Endothelial cell of umbilical vein (primary cell): ENCODE results near the gene PRDM16. TPM values are rescaled to one million over a fixed set of nuclear protein-coding genes. Genes with fewer than 3 reads are reported as not detected.

Source experiments
- BruUV-seq: library from RNA; stranded (reverse); fragments of 400-500 nt; replicated peaks from 2 replicates; lab custom pipeline; 2021; lab: Mats Ljungman, UMichigan
- CTCF ChIA-PET: fragments of 300-600, 350-600 bp; sonication (Branson Sonifier 250); formaldehyde crosslinking; loops from one replicate; lab custom pipeline; 2021; ENCODE audit warnings: antibody characterized with exemption, inconsistent platforms; lab: Charles Lee
- POLR2A ChIA-PET: fragments of 300-600, 350-600 bp; sonication (Branson Sonifier 250); formaldehyde crosslinking; loops from one replicate; lab custom pipeline; 2021; ENCODE audit warnings: antibody characterized with exemption, inconsistent platforms; lab: Charles Lee
- DNase-seq: peaks from one replicate; pipeline ENCODE4 v3.0.0-alpha.2; 2011; ENCODE audit warnings: low read depth, low spot score
- FAIRE-seq: peaks from 2 replicates; lab custom pipeline; 2011; peaks lifted over from hg19 to GRCh38; lab: Jason Lieb, UNC
- H2AFZ ChIP-seq: 2 replicates; pipeline ENCODE4 v1.6.0; 2012; ENCODE audit warnings: low read depth, low read length, control low read depth, inconsistent platforms
- H3K27ac ChIP-seq: 2 replicates; pipeline ENCODE4 v1.5.1; 2011; ENCODE audit warnings: low read depth, mild to moderate bottlenecking, control low read depth, low read length, moderate library complexity; ENCODE audit not compliant: insufficient read depth
- H3K27me3 ChIP-seq, 2 experiments: 2 replicates each; pipeline versions ENCODE4 v1.6.0 to v1.6.1; 2011; ENCODE audit warnings: low read length in 2 of 2, mixed read lengths in 1 of 2; ENCODE audit not compliant: control insufficient read depth in 2 of 2, insufficient read depth in 2 of 2
- H3K36me3 ChIP-seq, 2 experiments: 2 replicates in 1 of 2; 3 replicates in 1 of 2; pipeline ENCODE4 v1.5.1; 2011; ENCODE audit warnings: low read length in 2 of 2, mild to moderate bottlenecking in 1 of 2, moderate library complexity in 1 of 2; ENCODE audit not compliant: control insufficient read depth in 2 of 2, insufficient read depth in 2 of 2; ENCODE audit errors: extremely low read depth in 1 of 2
- H3K4me1 ChIP-seq: 3 replicates; pipeline ENCODE4 v1.5.1; 2011; ENCODE audit warnings: mild to moderate bottlenecking, low read length; ENCODE audit not compliant: control insufficient read depth, insufficient read depth; ENCODE audit errors: extremely low read depth
- H3K4me2 ChIP-seq: 2 replicates; pipeline ENCODE4 v1.6.1; 2011; ENCODE audit warnings: low read length, control low read depth, mixed read lengths; ENCODE audit not compliant: insufficient read depth
- H3K4me3 ChIP-seq, 3 experiments: fragments of 200-600 bp in 1 of 3; sonication (generic), shearing (Covaris generic) in 1 of 3; replicated peaks in 1 of 3; 2 replicates each; pipeline ENCODE4 v1.5.1; 2011 to 2016; ENCODE audit warnings: control low read depth in 3 of 3, low read length in 3 of 3, mild to moderate bottlenecking in 2 of 3, inconsistent platforms in 1 of 3, low read depth in 1 of 3, moderate library complexity in 1 of 3; ENCODE audit not compliant: insufficient read depth in 1 of 3
- H3K79me2 ChIP-seq: 2 replicates; pipeline ENCODE4 v1.6.0; 2012; ENCODE audit warnings: low read length, inconsistent platforms; ENCODE audit not compliant: control insufficient read depth, insufficient read depth
- H3K9ac ChIP-seq: replicated peaks from 2 replicates; pipeline ENCODE3; 2011; ENCODE audit warnings: low read length, control low read depth; ENCODE audit not compliant: insufficient read depth; ENCODE audit errors: extremely low read depth
- H3K9me1 ChIP-seq: replicated peaks from 3 replicates; pipeline ENCODE4 v1.6.0; 2011; ENCODE audit warnings: mild to moderate bottlenecking, low read length; ENCODE audit not compliant: control insufficient read depth, insufficient read depth; ENCODE audit errors: extremely low read depth
- H3K9me3 ChIP-seq: replicated peaks from 2 replicates; pipeline ENCODE4 v1.5.1; 2012; ENCODE audit warnings: low read length, inconsistent platforms; ENCODE audit not compliant: control insufficient read depth, insufficient read depth
- H4K20me1 ChIP-seq: replicated peaks from 2 replicates; pipeline ENCODE3; 2011; ENCODE audit warnings: mild to moderate bottlenecking, low read length; ENCODE audit not compliant: control insufficient read depth, insufficient read depth; ENCODE audit errors: extremely low read depth
- EZH2 ChIP-seq: IDR thresholded peaks from 2 replicates; pipeline ENCODE4 v1.6.1; 2012; ENCODE audit warnings: borderline replicate concordance, low read depth, mild to moderate bottlenecking, moderate library complexity, low read length, inconsistent platforms; ENCODE audit not compliant: severe bottlenecking
- FOS ChIP-seq: IDR thresholded peaks from 2 replicates; pipeline ENCODE4 v1.6.1; 2011; ENCODE audit warnings: mild to moderate bottlenecking, low read length, moderate library complexity, borderline replicate concordance; ENCODE audit not compliant: insufficient read depth
- GATA2 ChIP-seq: IDR thresholded peaks from 2 replicates; pipeline ENCODE4 v1.7.0; 2011; ENCODE audit warnings: low read depth, mild to moderate bottlenecking, moderate library complexity, mixed read lengths, low read length; ENCODE audit not compliant: insufficient read length, insufficient read depth
- JUN ChIP-seq: IDR thresholded peaks from 2 replicates; pipeline ENCODE4 v1.6.1; 2011; ENCODE audit warnings: borderline replicate concordance, low read depth; ENCODE audit not compliant: insufficient read length, insufficient read depth
- MYC ChIP-seq: IDR thresholded peaks from one replicate; pipeline ENCODE4 v1.6.1; 2011; ENCODE audit warnings: mild to moderate bottlenecking, low read depth, low read length
- POLR2A ChIP-seq: IDR thresholded peaks from 2 replicates; pipeline ENCODE4 v1.6.1; 2012; ENCODE audit warnings: low read depth, mild to moderate bottlenecking, control low read depth, low read length
- POLR2AphosphoS5 ChIP-seq: IDR thresholded peaks from 2 replicates; pipeline ENCODE4 v1.6.1; 2012; ENCODE audit warnings: low read depth, mild to moderate bottlenecking, control low read depth, low read length, moderate library complexity; ENCODE audit not compliant: insufficient read depth
- dilution Hi-C: fragments of 300-500 bp; cut with MboI; formaldehyde crosslinking; loops from one replicate; pipeline ENCODE4 v1.15.0; 2019; ENCODE audit warnings: low sequenced_read_pairs; ENCODE audit not compliant: extremely low pct_ligation_motif_present
- intact Hi-C: fragments of 100-400 bp; cut with micrococcal nuclease; formaldehyde crosslinking; loops from one replicate; pipeline ENCODE4 v1.10.0; 2022
- polyA plus RNA-seq, 4 experiments: library from polyadenylated mRNA; depleted of rRNA in 3 of 4; stranded (reverse) in 3 of 4; unstranded in 1 of 4; fragments of >200 nt; gene quantifications; 2 replicates each; pipeline versions ENCODE4 v1.2.1 to v1.2.3, GENCODE V29; 2011 to 2012; ENCODE audit warnings: missing spikeins in 1 of 4
- total RNA-seq: library from RNA; stranded (reverse); gene quantifications from 2 replicates; pipeline ENCODE4 v1.2.3, GENCODE V29; 2021
- TF ChIP-seq, protein P1 (sequence below), 2 donors: IDR thresholded peaks; 1 replicate in 1 of 2; 2 replicates in 1 of 2; pipeline ENCODE4 v1.5.1; 2011; ENCODE audit warnings: low read length in 2 of 2, mild to moderate bottlenecking in 2 of 2, moderate library complexity in 2 of 2, control low read depth in 1 of 2, inconsistent platforms in 1 of 2, low read depth in 1 of 2; ENCODE audit not compliant: insufficient read depth in 1 of 2; ENCODE audit errors: extremely low read depth in 1 of 2
- TF ChIP-seq, protein P2 (sequence below): IDR thresholded peaks from 2 replicates; pipeline ENCODE4 v1.6.1; 2011; ENCODE audit not compliant: insufficient read depth, insufficient read length

PRDM16 gene
- total and polyA plus RNA-seq, 2 donors (not counting 3 experiments of a cell fraction or from before 2014, with no cell fraction given): not detected

DNA sequence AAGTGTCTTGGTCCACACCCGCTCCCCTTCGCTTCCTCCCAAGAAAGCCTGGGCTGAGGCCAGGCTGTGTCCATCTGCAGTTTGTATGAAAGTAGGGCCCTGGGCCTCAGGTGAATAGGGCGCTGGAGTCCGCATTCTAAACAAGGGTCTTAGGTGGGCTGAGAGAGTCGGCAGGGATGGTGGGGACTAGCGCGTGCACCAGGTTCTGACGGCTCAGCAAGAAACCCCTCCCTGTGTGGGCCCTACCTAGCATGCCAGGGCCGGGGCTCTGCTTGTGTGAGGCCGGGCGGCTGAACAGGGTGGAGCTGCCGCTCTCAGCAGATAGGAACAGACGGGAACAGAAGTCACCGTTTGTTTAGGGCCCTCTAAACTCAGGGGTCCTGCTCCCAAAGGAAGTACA lies 46.0 kb upstream of the PRDM16 start:
- H3K9me1 ChIP-seq: no peaks in the 10 kb centered on the region
- H3K79me2 ChIP-seq: no peaks in the 10 kb centered on the region
- POLR2A ChIA-PET: no interaction called here
- no TSS peak for BruUV-seq
- H3K4me2 ChIP-seq: no peak overlapping the region
- TF ChIP-seq POLR2A (no peak), MYC (no peak), FOS (no peak), GATA2 (no peak), JUN (no peak), POLR2AphosphoS5 (no peak), EZH2 (no peak)
- TF ChIP-seq, protein P1, sequence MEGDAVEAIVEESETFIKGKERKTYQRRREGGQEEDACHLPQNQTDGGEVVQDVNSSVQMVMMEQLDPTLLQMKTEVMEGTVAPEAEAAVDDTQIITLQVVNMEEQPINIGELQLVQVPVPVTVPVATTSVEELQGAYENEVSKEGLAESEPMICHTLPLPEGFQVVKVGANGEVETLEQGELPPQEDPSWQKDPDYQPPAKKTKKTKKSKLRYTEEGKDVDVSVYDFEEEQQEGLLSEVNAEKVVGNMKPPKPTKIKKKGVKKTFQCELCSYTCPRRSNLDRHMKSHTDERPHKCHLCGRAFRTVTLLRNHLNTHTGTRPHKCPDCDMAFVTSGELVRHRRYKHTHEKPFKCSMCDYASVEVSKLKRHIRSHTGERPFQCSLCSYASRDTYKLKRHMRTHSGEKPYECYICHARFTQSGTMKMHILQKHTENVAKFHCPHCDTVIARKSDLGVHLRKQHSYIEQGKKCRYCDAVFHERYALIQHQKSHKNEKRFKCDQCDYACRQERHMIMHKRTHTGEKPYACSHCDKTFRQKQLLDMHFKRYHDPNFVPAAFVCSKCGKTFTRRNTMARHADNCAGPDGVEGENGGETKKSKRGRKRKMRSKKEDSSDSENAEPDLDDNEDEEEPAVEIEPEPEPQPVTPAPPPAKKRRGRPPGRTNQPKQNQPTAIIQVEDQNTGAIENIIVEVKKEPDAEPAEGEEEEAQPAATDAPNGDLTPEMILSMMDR (IDR thresholded peaks at IDR 0.05; ENCODE audit: extremely low read depth in 1 of 2, insufficient read depth in 1 of 2, low read depth in 1 of 2, low read length in 2 of 2): no peak
- TF ChIP-seq, protein P2, sequence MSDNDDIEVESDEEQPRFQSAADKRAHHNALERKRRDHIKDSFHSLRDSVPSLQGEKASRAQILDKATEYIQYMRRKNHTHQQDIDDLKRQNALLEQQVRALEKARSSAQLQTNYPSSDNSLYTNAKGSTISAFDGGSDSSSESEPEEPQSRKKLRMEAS: no peak
- H3K4me3 ChIP-seq: no peak overlapping the region
- FAIRE-seq (no peak), DNase-seq (no peak)
- dilution Hi-C loops: no loop called here
- H2AFZ ChIP-seq: no peak overlapping the region
- no peak overlapping the region for H3K27ac ChIP-seq
- CTCF ChIA-PET: no interaction called here
- intact Hi-C loops: no loop called here
- H3K36me3 ChIP-seq: no peaks in the 10 kb centered on the region
- no peaks in the 10 kb centered on the region for H3K27me3 ChIP-seq
- peaks cover 2% of the 10 kb centered on the region for H3K9me3 ChIP-seq
- no peaks in the 10 kb centered on the region for H3K4me1 ChIP-seq
- H4K20me1 ChIP-seq: no peaks in the 10 kb centered on the region
- H3K9ac ChIP-seq: no peak overlapping the region
